ENCODE results near the gene WDR36.

DNA sequence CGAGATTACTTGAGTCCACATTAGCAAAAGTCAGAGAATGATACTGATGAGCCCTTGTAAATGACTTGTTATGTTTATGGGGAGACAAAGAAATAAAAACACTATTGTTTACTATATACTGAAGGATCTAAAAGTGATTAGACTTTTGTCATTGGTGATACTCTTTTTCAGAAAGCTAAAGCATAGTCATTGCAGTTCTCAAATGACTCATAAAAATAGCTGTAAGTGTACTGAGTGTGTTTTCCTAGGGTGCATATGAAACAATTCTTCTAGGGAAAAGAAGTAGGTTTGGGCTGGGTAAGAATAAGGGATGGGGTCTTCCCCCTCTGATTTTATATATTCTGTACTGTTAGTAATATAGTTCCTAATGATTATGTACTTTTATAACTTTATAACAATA lies 32.6 kb downstream of the WDR36 start:
- TF ChIP-seq NRF1 (IDR thresholded peaks at IDR 0.05; ENCODE audit: low read depth, low read length) (no peak), NFIC (IDR thresholded peaks at IDR 0.05; ENCODE audit: borderline replicate concordance) (no peak), SMC3 (IDR thresholded peaks at IDR 0.05; ENCODE audit: low read depth, low read length) (no peak), MXI1 (IDR thresholded peaks at IDR 0.05; ENCODE audit: low read depth, low read length) (no peak), YY1 (IDR thresholded peaks at IDR 0.05; ENCODE audit: low read depth) (no peak), TEAD4 (IDR thresholded peaks at IDR 0.05; ENCODE audit: borderline replicate concordance, insufficient read depth) (no peak), TAF1 (IDR thresholded peaks at IDR 0.05; ENCODE audit: borderline replicate concordance, low read depth, low read length) (no peak), POLR2AphosphoS5 (IDR thresholded peaks at IDR 0.05; ENCODE audit: low read depth, low read length) (no peak)
- TF ChIP-seq, protein P1, sequence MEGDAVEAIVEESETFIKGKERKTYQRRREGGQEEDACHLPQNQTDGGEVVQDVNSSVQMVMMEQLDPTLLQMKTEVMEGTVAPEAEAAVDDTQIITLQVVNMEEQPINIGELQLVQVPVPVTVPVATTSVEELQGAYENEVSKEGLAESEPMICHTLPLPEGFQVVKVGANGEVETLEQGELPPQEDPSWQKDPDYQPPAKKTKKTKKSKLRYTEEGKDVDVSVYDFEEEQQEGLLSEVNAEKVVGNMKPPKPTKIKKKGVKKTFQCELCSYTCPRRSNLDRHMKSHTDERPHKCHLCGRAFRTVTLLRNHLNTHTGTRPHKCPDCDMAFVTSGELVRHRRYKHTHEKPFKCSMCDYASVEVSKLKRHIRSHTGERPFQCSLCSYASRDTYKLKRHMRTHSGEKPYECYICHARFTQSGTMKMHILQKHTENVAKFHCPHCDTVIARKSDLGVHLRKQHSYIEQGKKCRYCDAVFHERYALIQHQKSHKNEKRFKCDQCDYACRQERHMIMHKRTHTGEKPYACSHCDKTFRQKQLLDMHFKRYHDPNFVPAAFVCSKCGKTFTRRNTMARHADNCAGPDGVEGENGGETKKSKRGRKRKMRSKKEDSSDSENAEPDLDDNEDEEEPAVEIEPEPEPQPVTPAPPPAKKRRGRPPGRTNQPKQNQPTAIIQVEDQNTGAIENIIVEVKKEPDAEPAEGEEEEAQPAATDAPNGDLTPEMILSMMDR (IDR thresholded peaks at IDR 0.05), result no peak
- TF ChIP-seq, protein P2, sequence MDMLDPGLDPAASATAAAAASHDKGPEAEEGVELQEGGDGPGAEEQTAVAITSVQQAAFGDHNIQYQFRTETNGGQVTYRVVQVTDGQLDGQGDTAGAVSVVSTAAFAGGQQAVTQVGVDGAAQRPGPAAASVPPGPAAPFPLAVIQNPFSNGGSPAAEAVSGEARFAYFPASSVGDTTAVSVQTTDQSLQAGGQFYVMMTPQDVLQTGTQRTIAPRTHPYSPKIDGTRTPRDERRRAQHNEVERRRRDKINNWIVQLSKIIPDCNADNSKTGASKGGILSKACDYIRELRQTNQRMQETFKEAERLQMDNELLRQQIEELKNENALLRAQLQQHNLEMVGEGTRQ (IDR thresholded peaks at IDR 0.05; ENCODE audit: borderline replicate concordance, low read depth, low read length), result no peak

Measured in SK-N-SH (cell line).